Hematopoietic multipotent progenitor cell treated with erythropoietin and hydrocortisone succinate and interleukin-3 and kit ligand, for 17 days (in vitro differentiated cells): ENCODE results near the gene MTARC2.

Source experiments
- DNase-seq: peaks from one replicate; pipeline ENCODE4 v3.0.0-alpha.2; 2015; ENCODE audit warnings: low spot score

The MTARC2 gene

DNA sequence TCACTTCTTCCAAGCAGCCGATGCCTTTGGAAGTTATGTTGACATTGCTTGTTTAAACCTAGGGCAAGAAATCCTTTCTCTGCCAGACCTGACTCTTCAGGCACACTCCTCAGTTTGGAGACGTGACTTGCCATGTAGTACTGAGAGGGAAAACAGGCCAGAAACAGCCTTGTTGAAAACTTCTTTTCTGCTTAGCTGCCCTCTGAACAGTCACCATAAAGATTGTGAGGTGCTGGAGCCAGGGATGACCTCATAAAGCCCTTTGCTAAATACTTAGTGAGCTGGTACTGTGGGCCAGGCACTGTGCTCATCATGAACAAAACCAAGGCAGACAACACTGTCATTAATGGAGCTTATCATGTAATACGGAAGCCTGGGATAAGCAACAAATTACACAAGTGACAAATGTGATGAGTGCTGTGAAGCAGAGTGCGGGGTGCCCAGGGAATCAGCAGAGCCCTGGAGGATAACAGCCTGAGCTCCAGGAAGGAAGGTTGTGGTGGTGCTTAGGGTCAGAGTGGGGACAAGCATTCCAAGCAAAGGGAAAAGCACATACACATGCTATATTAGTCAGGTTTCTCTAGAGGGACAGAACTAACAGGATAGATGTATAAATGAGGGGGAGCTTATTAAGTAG lies 80.9 kb downstream of the MTARC2 start:
- no peak for DNase-seq

DNA sequence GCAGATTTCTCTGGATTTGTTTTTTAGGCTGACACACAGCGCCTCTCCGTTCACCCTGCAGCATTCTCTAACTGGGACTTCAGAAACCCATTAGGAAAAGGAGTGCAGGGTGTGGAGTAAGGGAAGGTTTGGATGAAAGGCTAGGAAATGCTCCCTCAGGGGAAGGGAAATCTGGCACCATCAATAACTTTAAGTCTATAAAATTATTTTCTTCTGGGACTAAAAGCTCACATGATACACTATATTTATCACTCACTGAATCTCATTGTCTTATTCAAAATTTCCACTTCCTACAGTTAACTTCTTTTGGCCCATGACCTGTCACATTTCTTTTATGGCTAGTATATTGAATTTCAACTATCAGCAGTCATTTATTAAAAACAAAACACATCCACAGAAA lies 85.3 kb downstream of the MTARC2 start:
- no peak for DNase-seq
